ENCODE results near the gene LRRK1. TPM values are rescaled to one million over a fixed set of nuclear protein-coding genes. Genes with fewer than 3 reads are reported as not detected.

The LRRK1 gene
- total RNA-seq, 1 experiment from 2014 or later: 10.4 TPM

GRCh38 chr15:101055411-101055810 is 136.3 kb downstream of the LRRK1 start:
- DNase-seq: no peak
- no peak overlapping the region for H3K4me3 ChIP-seq
- H3K9me3 ChIP-seq: no peaks in the 10 kb centered on the region
- H3K27me3 ChIP-seq: no peaks in the 10 kb centered on the region
- peaks cover 94% of the 10 kb centered on the region for H3K36me3 ChIP-seq

GRCh38 chr15:101056366-101057334 is 137.5 kb downstream of the LRRK1 start:
- DNase-seq: no peak
- Histone ChIP-seq H3K27me3 (no peaks in the 10 kb centered on the region), H3K4me3 (no peak overlapping the region), H3K9me3 (no peaks in the 10 kb centered on the region), H3K36me3 (peaks cover 95% of the 10 kb centered on the region)

DNA sequence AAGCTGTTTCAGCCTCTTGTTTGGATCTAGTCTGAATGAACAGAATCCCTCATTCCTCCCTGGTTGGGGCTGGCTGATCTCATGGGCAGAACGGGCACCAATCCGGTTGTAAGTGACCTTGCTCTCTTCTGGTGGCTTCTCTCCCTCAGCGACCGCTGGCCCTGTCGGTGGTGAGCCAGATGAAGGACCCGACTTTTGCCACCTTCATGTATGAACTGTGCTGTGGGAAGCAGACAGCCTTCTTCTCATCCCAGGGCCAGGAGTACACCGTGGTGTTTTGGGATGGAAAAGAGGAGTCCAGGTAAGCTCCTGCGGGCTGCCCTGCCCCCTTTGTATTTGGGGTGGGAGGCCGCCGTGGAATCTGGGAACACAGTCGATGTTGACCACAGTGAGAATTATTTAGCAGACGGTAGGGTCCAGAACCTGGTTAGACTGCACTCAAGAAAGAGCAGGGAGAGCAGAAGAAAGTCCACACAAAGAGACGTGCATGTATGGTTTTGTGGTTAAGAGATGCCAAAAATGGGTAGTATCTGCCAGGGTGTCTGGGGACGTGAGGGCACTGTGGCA is 138.8 kb downstream of the LRRK1 start:
- no peak for DNase-seq
- Histone ChIP-seq H3K4me3 (no peak overlapping the region), H3K9me3 (no peaks in the 10 kb centered on the region), H3K36me3 (peaks cover 91% of the 10 kb centered on the region), H3K27me3 (no peaks in the 10 kb centered on the region)

DNA sequence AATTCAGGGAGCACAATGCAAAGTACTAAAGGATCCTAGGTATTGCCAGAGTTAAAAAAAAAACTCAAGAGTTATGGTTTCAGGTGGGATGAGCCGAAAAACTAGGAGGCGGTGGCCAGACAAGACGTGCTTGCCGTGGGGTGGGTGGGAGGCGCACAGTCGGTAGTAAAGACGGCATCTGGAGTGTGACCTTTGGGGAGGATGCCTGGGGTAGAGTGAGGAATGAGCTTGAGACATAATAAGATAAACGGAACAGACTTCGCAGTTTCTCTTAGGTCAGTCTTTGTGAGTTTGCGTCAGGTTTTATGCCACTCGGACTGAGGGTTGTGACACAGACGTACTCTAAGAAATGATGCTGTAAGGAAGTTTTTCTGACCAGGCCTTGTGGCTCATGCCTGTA is 139.6 kb downstream of the LRRK1 start:
- Histone ChIP-seq H3K9me3 (no peaks in the 10 kb centered on the region), H3K27me3 (no peaks in the 10 kb centered on the region), H3K36me3 (peaks cover 89% of the 10 kb centered on the region), H3K4me3 (no peak overlapping the region)
- DNase-seq: no peak

DNA sequence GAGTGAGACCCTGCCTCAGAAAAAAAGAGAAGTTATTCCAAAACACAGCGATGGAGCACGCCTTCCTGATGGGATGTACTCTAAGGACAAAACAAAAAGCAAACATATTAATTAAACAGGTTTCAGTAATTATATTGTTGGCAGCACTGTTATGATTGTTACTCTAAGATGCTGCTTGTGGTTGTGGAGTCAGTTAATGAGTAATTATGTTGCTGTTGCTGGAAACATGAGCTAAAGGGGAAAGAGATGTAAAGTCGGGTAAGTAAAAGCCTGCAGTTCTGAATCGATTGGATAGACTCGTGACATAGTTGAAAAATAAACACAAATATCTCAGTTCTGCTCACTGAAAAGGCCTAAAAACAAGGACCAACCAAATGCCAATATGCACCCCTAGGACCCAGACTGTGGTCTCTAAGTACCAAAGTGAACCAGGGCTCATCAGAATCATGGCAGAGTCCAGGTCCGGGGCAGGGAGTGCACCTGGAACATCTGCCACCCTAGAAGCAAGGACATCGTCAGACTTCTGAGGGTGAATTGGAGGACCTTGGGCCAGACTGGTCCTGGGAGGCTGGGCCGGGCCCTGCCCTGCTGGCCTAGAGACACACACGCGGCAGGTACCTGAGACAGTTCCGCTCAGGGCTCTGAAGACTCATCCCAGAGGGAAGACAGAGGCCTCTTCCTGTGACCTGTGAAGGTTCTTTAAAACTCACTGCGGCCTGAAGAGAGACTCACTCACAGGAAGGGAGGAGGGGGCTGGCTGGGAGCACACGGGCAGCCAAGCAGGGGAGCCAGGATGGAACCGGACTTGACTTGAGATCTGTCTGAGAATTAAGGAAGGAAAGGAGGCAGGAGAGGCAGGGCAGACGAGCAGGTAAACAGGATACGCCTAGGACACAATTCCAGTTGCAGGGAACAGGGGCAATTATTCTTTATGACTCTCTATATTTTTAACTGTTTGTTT is 140.5 kb downstream of the LRRK1 start:
- H3K9me3 ChIP-seq: no peaks in the 10 kb centered on the region
- no peak overlapping the region for H3K4me3 ChIP-seq
- DNase-seq: no peak
- no peaks in the 10 kb centered on the region for H3K27me3 ChIP-seq
- H3K36me3 ChIP-seq: peaks cover 87% of the 10 kb centered on the region

DNA sequence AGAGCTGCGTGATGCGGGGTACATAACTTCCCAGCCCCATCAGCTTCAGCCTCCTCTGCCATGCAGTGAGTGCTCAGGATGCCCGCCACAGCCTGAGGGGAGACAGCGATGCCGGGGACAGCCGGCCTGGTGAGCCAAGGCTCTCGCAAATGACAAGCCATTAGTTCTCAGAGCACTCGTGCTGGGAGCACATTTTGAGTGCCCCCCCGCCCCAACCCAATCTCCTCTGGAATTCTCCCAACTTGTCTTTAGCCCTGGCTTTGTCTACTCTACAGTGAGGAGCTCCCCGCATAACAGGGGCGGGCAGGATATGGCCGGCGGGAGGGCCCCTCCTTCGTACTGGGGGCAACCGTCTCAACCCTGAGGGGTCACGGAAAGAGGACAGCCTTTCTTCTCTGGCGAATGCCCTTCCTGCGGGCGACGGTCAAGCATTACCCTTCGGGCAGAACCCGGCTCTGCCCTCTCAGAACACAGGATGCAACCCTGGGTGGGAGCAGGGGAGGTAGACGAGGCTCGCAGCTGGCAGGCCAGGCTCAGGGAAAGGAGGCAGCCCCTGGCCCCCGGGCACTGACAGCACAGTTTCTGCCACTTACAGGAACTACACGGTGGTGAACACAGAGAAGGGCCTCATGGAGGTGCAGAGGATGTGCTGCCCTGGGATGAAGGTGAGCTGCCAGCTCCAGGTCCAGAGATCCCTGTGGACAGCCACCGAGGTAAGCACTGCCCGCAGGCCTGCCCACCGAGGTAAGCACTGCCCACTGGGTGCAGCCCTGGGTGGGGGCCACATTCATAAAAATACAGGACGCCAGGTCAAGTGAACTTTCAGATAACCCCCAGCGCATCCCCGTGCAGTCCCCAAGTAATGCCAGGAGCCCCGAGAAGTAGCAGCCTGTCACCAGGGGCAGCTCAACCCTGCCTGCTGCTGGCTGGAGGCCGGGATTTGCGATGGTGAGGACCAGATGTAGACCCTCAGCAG is 141.7 kb downstream of the LRRK1 start:
- Histone ChIP-seq H3K27me3 (no peaks in the 10 kb centered on the region), H3K9me3 (no peaks in the 10 kb centered on the region), H3K36me3 (peaks cover 78% of the 10 kb centered on the region), H3K4me3 (no peak overlapping the region)
- no peak for DNase-seq

- H3K9me3 ChIP-seq: no peaks in the 10 kb centered on the region
- H3K36me3 ChIP-seq: peaks cover 79% of the 10 kb centered on the region
- no peak for DNase-seq
- no peak overlapping the region for H3K4me3 ChIP-seq
- no peaks in the 10 kb centered on the region for H3K27me3 ChIP-seq
These were observed 142.9 kb downstream of the LRRK1 start for GRCh38 chr15:101062063-101062462.

GRCh38 chr15:101062471-101063171 is 143.5 kb downstream of the LRRK1 start:
- Histone ChIP-seq H3K4me3 (no peak overlapping the region), H3K27me3 (no peaks in the 10 kb centered on the region), H3K9me3 (no peaks in the 10 kb centered on the region), H3K36me3 (peaks cover 77% of the 10 kb centered on the region)
- no peak for DNase-seq

- H3K4me3 ChIP-seq: no peak overlapping the region
- no peaks in the 10 kb centered on the region for H3K9me3 ChIP-seq
- H3K36me3 ChIP-seq: peaks cover 77% of the 10 kb centered on the region
- DNase-seq: no peak
- no peaks in the 10 kb centered on the region for H3K27me3 ChIP-seq
These were observed 144.1 kb downstream of the LRRK1 start for GRCh38 chr15:101063212-101063611.

GRCh38 chr15:101063891-101064794 is 145.0 kb downstream of the LRRK1 start:
- H3K27me3 ChIP-seq: no peaks in the 10 kb centered on the region
- no peak for DNase-seq
- no peak overlapping the region for H3K4me3 ChIP-seq
- peaks cover 82% of the 10 kb centered on the region for H3K36me3 ChIP-seq
- no peaks in the 10 kb centered on the region for H3K9me3 ChIP-seq

DNA sequence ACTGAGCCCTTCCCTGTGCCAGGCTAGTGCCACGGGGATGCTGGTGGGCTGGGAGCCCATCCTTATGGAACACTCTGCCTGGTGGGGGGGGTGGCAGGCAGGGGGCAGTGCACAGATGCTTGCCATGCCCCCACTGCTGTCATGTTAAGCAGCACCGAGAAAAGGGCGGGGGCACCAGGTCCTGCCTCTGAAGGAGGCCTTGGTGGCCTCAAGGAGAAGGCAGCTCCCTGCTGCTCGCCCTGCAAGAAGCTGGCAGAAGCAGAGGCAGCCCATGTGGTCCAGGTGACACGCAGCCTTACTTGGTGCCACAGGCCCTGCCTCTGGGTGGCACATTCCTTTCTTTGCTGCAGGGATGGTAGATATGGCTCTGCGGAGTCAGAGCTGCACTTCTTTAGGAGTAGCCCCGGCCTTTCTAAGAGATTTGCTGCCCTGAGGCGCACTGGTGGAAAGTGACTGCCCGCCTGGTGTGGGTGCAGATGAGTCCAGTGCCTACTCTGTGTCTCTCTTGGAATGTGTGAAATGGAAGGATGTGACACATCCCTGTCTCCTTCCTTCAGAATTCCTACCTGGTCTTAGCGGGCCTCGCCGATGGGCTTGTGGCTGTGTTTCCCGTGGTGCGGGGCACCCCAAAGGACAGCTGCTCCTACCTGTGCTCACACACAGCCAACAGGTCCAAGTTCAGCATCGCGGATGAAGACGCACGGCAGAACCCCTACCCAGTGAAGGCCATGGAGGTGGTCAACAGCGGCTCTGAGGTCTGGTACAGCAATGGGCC is 145.8 kb downstream of the LRRK1 start:
- H3K36me3 ChIP-seq: peaks cover 76% of the 10 kb centered on the region
- DNase-seq: no peak
- H3K9me3 ChIP-seq: no peaks in the 10 kb centered on the region
- H3K4me3 ChIP-seq: no peak overlapping the region
- no peaks in the 10 kb centered on the region for H3K27me3 ChIP-seq

- H3K36me3 ChIP-seq: peaks cover 72% of the 10 kb centered on the region
- no peak overlapping the region for H3K4me3 ChIP-seq
- no peaks in the 10 kb centered on the region for H3K27me3 ChIP-seq
- H3K9me3 ChIP-seq: no peaks in the 10 kb centered on the region
- DNase-seq: no peak
These were observed 146.5 kb downstream of the LRRK1 start for GRCh38 chr15:101065570-101066221.

Measured in MG63 (cell line).